Breast epithelium (tissue), 4 donors: ENCODE measurements around the gene PLEKHG4. TPM values are rescaled to one million over a fixed set of nuclear protein-coding genes. Genes with fewer than 3 reads are reported as not detected.

Source experiments
- DNase-seq, 2 donors: peaks; one replicate each; pipeline ENCODE4 v3.0.0-alpha.2; 2019; ENCODE audit warnings: low spot score in 2 of 2
- H3K27ac ChIP-seq, 2 donors: fragments of 200-600 bp; sonication (generic) in 1 of 2; one replicate each; pipeline ENCODE4 v1.5.1; 2016 to 2019; ENCODE audit warnings: mild to moderate bottlenecking in 1 of 2
- H3K27me3 ChIP-seq, 2 donors: fragments of 200-600 bp; sonication (generic) in 1 of 2; one replicate each; pipeline versions ENCODE4 v1.5.1 to v1.6.0; 2017 to 2019; ENCODE audit warnings: control low read depth in 1 of 2, mild to moderate bottlenecking in 1 of 2
- H3K36me3 ChIP-seq: fragments of 200-600 bp; one replicate; pipeline ENCODE4 v1.5.1; 2019
- H3K4me1 ChIP-seq, 2 donors: fragments of 200-600 bp; sonication (generic); one replicate each; pipeline ENCODE4 v1.5.1; 2016 to 2019; ENCODE audit warnings: control low read depth in 1 of 2
- H3K4me3 ChIP-seq, 3 donors: fragments of 200-600 bp; sonication (generic); 1 replicate in 2 of 3; 2 replicates in 1 of 3; pipeline ENCODE4 v1.5.1; 2016 to 2019; ENCODE audit warnings: mild to moderate bottlenecking in 3 of 3, moderate library complexity in 2 of 3
- H3K9me3 ChIP-seq, 2 donors: fragments of 200-600 bp; sonication (generic) in 1 of 2; one replicate each; pipeline ENCODE4 v1.5.1; 2016 to 2019; ENCODE audit warnings: control low read depth in 1 of 2
- POLR2A ChIP-seq: fragments of 450-650 bp; IDR thresholded peaks from one replicate; pipeline ENCODE4 v1.6.1; 2016; ENCODE audit warnings: antibody characterized with exemption, mild to moderate bottlenecking, moderate library complexity
- POLR2AphosphoS5 ChIP-seq, 3 donors: sonication (generic); formaldehyde crosslinking; IDR thresholded peaks; one replicate each; pipeline ENCODE4 v1.6.1; 2017; ENCODE audit warnings: antibody characterized with exemption in 3 of 3
- intact Hi-C: fragments of 100-400 bp; cut with DNase I; formaldehyde crosslinking; loops from one replicate; pipeline ENCODE4 v1.15.1; 2023; ENCODE audit warnings: low total_unique reads
- total RNA-seq, 3 donors: library from RNA; depleted of rRNA; stranded (reverse); fragments of >200 nt; gene quantifications; one replicate each; pipeline ENCODE4 v1.1.0, GENCODE V29; 2016
- TF ChIP-seq, protein P1 (sequence below), 3 donors: fragments of 450-650 bp; IDR thresholded peaks; one replicate each; pipeline ENCODE4 v1.5.1; 2016 to 2017; ENCODE audit warnings: antibody characterized with exemption in 3 of 3, mild to moderate bottlenecking in 3 of 3, moderate library complexity in 3 of 3

PLEKHG4 gene
- total RNA-seq, 3 donors from 2014 or later: 15.0 to 26.2 (median 19.8) TPM

DNA sequence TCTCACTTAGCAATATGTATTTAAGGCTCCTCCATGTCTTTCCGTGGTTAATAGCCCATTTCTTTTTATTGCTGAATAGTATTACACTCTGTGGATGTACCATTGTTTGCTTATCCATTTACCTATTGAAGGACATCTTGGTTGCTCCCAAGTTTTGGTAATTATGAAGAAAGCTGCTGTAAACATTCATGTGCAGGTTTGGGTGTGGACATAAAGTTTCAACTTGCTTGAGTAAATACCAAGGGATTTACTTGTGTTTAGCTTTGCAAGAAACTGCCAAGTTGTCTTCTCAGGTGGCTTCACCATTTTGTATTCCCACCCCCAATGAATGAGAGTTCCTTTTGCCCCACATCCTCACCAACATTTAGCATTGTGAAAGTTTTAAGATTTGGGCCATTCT is 56.8 kb downstream of the PLEKHG4 start:
- H3K9me3 ChIP-seq: no peaks in the 10 kb centered on the region
- no peaks in the 10 kb centered on the region for H3K27me3 ChIP-seq
- no peaks in the 10 kb centered on the region for H3K4me1 ChIP-seq
- no peak overlapping the region for H3K27ac ChIP-seq
- TF ChIP-seq POLR2A (no peak), POLR2AphosphoS5 (IDR thresholded peaks at IDR 0.05) (no peak)
- TF ChIP-seq, protein P1, sequence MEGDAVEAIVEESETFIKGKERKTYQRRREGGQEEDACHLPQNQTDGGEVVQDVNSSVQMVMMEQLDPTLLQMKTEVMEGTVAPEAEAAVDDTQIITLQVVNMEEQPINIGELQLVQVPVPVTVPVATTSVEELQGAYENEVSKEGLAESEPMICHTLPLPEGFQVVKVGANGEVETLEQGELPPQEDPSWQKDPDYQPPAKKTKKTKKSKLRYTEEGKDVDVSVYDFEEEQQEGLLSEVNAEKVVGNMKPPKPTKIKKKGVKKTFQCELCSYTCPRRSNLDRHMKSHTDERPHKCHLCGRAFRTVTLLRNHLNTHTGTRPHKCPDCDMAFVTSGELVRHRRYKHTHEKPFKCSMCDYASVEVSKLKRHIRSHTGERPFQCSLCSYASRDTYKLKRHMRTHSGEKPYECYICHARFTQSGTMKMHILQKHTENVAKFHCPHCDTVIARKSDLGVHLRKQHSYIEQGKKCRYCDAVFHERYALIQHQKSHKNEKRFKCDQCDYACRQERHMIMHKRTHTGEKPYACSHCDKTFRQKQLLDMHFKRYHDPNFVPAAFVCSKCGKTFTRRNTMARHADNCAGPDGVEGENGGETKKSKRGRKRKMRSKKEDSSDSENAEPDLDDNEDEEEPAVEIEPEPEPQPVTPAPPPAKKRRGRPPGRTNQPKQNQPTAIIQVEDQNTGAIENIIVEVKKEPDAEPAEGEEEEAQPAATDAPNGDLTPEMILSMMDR (IDR thresholded peaks at IDR 0.05): no peak
- H3K36me3 ChIP-seq: no peaks in the 10 kb centered on the region
- intact Hi-C loops: no loop called here
- no peak for DNase-seq
- H3K4me3 ChIP-seq: no peak overlapping the region

DNA sequence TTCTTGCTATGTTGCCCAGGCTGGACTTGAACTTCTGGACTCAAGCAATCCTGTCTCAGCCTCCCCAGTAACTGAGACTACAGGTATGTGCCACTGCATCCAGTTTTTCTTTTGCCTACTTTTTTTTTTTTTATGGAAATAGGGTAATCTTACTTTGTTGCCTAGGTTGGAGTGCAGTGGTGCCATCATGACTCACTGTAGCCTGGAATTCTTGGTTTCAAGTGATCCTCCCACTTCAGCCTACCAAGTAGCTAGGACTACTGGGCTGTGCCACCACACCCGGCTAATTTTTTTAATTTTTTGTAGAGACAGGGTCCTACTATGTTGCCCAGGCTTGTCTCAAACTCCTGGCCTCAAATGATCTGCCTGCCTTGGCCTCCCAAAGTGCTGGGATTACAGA is 57.3 kb downstream of the PLEKHG4 start:
- Histone ChIP-seq H3K27me3 (no peaks in the 10 kb centered on the region), H3K27ac (no peak overlapping the region), H3K36me3 (no peaks in the 10 kb centered on the region), H3K9me3 (no peaks in the 10 kb centered on the region), H3K4me1 (no peaks in the 10 kb centered on the region), H3K4me3 (no peak overlapping the region)
- TF ChIP-seq POLR2A (no peak), POLR2AphosphoS5 (IDR thresholded peaks at IDR 0.05) (no peak)
- TF ChIP-seq, protein P1 (IDR thresholded peaks at IDR 0.05): no peak
- intact Hi-C loops: no loop called here
- no peak for DNase-seq

Other genes with a start within 250 kb of the PLEKHG4 start
- 10 to 100 TPM; 17.8 to 31.8 (median 27.1) TPM for gene PHAF1, start 169.6 kb upstream of the PLEKHG4 start, total RNA-seq
- 10 to 100 TPM in 2 of 3 donors, 1 to 10 TPM in 1; 7.8 to 13.3 (median 11.1) TPM for gene B3GNT9, start 128.5 kb upstream of the PLEKHG4 start, total RNA-seq
- gene TRADD, start 119.6 kb upstream of the PLEKHG4 start, total RNA-seq: 10 to 100 TPM; 35.1 to 42.6 (median 36.4) TPM
- gene FBXL8, start 119.6 kb upstream of the PLEKHG4 start, total RNA-seq: 10 to 100 TPM; 19.5 to 60.0 (median 40.1) TPM
- 100 to 1,000 TPM in 1 of 3 donors, 10 to 100 TPM in 2; 46.9 to 113 (median 62.5) TPM for gene HSF4, start 114.8 kb upstream of the PLEKHG4 start, total RNA-seq
- gene NOL3, start 109.0 kb upstream of the PLEKHG4 start, total RNA-seq: 10 to 100 TPM; 39.7 to 87.7 (median 45.9) TPM
- gene MATCAP1, start 95.6 kb upstream of the PLEKHG4 start, total RNA-seq: 10 to 100 TPM; 10.9 to 13.4 (median 11.6) TPM
- gene EXOC3L1, start 89.4 kb upstream of the PLEKHG4 start, total RNA-seq: 1 to 10 TPM; 1.1 to 3.6 (median 2.2) TPM
- 10 to 100 TPM; 74.1 to 86.9 (median 76.1) TPM for gene E2F4, start 87.4 kb upstream of the PLEKHG4 start, total RNA-seq
- gene ELMO3, start 80.4 kb upstream of the PLEKHG4 start, total RNA-seq: 10 to 100 TPM in 2 of 3 donors, 1 to 10 TPM in 1; 1.1 to 35.0 (median 19.7) TPM
- 10 to 100 TPM; 35.2 to 46.2 (median 44.2) TPM for gene TMEM208, start 52.4 kb upstream of the PLEKHG4 start, total RNA-seq
- gene FHOD1, start 32.1 kb upstream of the PLEKHG4 start, total RNA-seq: 10 to 100 TPM; 19.3 to 25.9 (median 22.6) TPM
- 1 to 10 TPM in 2 of 3 donors, under 1 TPM in 1; 0.96 to 2.3 (median 1.3) TPM for gene SLC9A5, start 30.6 kb upstream of the PLEKHG4 start, total RNA-seq
- gene KCTD19, start 47.2 kb downstream of the PLEKHG4 start, total RNA-seq: 1 to 10 TPM in 1 of 3 donors, not detected in 2; 1.0 TPM
- gene LRRC36, start 47.3 kb downstream of the PLEKHG4 start, total RNA-seq: 1 to 10 TPM in 1 of 3 donors, under 1 TPM in 2; 0.16 to 3.3 (median 0.59) TPM
- 1 to 10 TPM; 1.3 to 6.9 (median 3.6) TPM for gene TPPP3, start 114.0 kb downstream of the PLEKHG4 start, total RNA-seq
- gene ZDHHC1, start 136.9 kb downstream of the PLEKHG4 start, total RNA-seq: 10 to 100 TPM; 17.4 to 20.3 (median 19.3) TPM
- gene HSD11B2, start 151.6 kb downstream of the PLEKHG4 start, total RNA-seq: 10 to 100 TPM in 2 of 3 donors, under 1 TPM in 1; 0.32 to 66.9 (median 10.2) TPM
- gene ATP6V0D1, start 201.6 kb downstream of the PLEKHG4 start, total RNA-seq: 100 to 1,000 TPM; 101 to 122 (median 104) TPM
- gene AGRP, start 204.0 kb downstream of the PLEKHG4 start, total RNA-seq: not detected
- gene RIPOR1, start 249.3 kb downstream of the PLEKHG4 start, total RNA-seq: 10 to 100 TPM; 32.0 to 50.5 (median 33.4) TPM